ENCODE data around the gene CEP72. TPM values are rescaled to one million over a fixed set of nuclear protein-coding genes. Genes with fewer than 3 reads are reported as not detected.

CEP72 gene
- total RNA-seq, 2 donors from 2014 or later = 4.1 to 8.2 TPM

DNA sequence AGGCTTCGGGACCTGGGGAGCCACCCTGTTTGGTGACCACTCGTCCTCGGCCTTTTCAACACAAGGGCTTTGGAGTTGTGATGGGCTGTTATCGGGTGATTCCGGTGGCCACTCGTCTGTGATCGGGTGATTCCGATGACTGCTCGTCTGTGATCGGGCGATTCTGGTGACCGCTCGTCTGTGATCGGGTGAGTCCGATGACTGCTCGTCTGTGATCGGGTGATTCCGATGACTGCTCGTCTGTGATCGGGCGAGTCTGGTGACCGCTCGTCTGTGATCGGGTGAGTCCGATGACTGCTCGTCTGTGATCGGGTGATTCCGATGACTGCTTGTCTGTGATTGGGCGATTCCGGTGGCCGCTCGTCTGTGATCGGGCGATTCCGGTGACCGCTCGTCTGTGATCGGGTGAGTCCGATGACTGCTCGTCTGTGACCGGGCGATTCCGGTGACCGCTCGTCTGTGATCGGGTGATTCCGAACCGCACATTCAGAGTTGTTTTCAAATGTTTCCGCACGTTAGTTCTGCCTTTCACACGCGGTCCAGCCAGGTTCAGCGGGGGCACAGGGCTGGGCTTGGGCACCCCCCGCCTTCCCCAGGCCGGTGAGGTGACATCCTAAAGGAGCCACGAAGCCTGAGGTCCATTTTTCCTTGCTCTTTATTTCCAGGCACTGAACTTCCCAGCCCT lies 50.8 kb downstream of the CEP72 start:
- ATAC-seq = no peak
- intact Hi-C loops (cut with DNase I, micrococcal nuclease) = no loop called here
- no peak for DNase-seq

DNA sequence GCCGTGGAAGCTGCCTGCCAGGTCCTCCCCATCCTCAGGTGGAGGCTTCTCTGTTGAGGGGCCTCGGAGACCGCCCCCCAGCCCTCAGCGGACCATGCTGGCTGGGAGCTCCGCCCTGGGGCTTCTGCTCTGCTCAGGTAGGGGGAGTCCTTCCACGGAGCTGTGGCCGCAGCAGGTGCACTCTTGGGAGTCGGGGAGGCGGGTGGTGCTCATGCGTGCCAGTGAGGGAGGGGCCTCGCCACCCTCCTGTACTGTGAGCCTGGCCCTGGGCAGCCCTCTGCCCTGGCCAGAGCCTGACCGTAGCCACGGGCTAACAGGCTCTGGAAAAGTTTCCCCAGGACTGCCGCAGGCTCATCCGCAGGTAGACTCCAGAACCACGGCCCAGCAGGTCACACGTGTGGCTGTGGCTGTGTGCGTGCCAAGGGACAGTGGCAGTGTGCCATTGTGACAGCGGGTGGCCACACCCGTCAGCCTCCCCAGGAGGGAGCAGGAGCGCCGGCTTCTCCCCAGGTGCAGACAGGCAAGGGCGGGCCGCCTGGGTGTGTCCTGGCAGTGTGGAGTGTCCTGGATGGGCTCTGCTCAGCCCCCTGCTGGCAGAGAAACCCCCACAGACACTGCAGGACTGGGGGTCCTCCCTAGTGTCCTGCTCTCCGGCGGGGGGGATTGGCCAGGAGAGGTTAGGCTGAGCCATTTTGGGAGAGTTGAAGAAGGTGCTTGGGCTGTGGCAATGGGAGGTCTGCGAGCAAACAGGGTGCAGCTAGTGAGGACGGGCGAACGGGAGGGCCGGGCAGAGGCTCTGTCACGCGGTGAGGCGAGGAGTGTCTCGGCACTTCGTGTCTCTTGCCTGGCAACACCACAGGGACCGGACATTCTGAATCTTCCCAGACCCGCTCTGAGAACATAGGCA lies 51.5 kb downstream of the CEP72 start:
- ATAC-seq (peak; percentile 94), DNase-seq (peak; percentile 86 to 92)
- intact Hi-C loops (cut with DNase I, micrococcal nuclease) = no loop called here

DNA sequence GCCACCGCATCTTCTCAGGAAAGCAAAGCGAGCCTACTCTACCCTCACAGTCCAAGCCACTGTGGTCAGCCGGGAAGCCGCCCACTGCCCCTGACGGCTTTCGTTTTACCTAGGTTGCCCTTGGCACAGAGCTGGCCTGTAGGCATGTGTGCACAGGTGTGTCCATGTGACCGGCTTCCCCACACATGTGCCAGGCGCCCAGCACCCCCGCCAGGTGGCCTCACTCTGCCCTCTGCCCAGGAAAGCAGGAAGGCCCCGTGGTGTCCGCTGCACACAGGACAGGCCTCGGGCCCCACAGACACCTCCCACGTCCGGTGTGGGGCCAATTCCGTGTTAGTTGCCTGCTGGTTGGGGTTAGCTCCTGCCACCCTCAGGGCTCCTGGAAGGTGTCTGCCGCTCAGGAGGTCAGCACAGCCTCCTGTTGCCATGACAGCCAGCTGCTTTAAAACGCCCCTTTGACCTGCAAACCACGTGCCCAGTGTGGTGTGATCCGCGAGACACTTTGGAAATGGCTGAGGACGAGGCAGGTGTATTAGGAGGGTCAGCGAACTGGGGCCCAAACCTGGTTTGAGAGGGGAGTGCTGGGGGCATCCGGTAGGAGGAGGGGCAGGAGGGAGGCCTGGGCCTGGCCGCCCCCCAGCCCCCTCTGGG lies 52.3 kb downstream of the CEP72 start:
- intact Hi-C loops (cut with DNase I, micrococcal nuclease) = no loop called here
- ATAC-seq = peak; percentile 79
- peak; percentile 73 to 85 for DNase-seq

DNA sequence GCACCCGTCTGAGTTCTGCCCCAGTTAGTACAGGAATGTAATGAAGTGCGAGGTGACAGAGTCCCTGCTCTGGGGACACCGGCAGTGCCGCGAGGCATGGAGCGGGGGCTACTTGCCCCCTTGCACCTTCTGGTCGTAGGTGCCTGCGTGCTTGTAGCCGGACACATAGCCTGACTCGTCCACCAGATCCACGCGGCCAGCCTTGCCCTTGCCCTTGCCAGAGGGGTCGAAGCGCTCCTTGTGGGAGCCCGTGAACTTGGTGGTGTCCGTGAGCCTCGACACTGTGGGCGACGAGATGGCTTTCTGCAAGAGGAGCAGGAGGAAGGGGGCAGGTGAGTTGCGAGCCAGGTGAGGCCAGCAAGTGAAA lies 52.8 kb downstream of the CEP72 start:
- intact Hi-C loops (cut with DNase I, micrococcal nuclease) = no loop called here
- no peak for ATAC-seq
- DNase-seq = no peak

DNA sequence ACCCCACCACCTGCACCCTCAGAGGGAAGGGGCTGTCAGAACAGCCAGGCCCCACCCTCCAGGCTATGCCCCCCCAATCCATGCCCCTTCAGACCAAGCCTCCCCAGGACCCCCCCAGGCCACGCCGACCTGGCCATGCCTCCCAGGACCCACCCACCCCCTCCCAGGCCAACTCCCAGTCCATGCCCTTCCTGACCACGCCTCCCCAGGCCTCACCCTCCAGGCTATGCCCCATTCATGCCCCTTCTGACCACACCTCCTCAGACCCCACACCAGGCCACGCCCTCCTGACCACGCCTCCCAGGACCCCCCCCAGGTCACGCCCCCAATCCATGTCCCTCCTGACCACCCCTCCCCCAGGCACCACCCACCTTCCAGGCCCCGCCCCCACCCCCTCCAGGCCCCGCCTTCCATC lies 53.4 kb downstream of the CEP72 start:
- no peak for ATAC-seq
- DNase-seq = no peak
- intact Hi-C loops (cut with DNase I, micrococcal nuclease) = no loop called here

DNA sequence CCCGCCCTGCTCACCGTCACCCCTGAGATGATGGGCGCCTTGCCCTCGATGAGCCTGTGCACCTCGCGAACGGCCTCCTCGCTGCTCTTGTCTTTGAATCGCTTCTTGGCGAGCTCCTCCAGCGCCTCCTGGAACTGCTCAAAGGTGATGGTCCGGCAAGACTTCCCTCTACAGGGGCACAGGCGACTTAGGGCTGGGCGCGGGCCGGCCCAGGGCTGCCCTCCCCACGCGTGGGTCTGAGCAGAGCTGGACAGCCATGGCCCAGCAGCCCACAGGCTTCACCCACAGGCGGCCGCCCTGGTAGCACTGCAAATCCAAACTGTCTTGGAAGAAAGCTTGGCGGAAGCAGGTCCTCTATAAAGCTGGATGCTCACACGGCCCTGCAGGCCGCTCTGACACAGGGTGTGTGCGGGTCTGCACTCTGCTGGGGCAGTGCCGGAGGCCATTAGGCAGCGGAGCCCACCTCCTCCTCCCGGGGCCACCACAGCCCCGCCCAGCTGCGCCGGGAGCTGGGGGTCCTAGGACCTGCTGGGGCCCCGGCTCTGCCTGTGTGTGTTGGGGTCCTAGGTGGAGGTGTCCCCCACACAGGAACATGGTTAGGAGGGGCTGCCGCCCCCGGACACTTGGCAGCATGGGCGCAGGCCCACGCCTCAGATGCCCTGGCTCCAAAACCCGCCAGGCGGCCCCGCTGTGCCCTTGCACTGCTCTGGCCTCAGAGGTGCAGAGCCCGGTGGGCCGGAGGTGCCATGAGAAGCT lies 54.0 kb downstream of the CEP72 start:
- DNase-seq = no peak
- intact Hi-C loops (cut with DNase I, micrococcal nuclease) = no loop called here
- ATAC-seq = no peak

DNA sequence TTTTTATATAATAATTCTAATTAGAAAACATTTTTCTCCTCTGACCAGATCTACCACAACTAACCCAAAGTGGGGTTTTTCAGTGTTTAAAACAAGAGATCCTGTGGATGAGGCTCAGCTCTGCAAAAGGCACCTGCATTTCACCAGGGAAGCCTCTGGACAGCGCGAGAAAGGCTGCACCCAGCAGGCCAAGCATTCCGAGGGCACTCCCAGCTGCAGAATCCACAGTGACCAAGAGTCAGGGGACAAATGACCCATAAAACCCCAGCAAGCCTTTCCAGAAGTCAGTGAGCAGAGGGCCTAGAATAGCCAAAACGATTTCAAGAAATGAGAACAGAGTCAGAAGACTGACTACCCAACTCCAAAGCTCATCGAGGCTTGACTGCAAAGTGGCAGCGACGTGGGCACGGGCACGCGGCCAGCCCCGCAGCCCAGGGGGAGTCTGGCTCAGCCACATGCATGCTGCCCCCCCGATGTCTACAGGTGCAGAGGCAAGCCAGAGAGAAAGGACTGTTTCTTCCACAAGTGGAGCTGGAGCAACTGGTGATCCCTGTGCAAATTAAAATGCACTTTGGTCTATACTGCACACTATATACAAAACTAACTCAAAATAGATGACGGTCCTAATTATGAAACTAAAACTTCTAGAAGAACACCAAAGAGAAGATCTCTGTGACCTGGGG lies 54.8 kb downstream of the CEP72 start:
- intact Hi-C loops (cut with DNase I, micrococcal nuclease) = no loop called here
- DNase-seq (no peak), ATAC-seq (no peak)

DNA sequence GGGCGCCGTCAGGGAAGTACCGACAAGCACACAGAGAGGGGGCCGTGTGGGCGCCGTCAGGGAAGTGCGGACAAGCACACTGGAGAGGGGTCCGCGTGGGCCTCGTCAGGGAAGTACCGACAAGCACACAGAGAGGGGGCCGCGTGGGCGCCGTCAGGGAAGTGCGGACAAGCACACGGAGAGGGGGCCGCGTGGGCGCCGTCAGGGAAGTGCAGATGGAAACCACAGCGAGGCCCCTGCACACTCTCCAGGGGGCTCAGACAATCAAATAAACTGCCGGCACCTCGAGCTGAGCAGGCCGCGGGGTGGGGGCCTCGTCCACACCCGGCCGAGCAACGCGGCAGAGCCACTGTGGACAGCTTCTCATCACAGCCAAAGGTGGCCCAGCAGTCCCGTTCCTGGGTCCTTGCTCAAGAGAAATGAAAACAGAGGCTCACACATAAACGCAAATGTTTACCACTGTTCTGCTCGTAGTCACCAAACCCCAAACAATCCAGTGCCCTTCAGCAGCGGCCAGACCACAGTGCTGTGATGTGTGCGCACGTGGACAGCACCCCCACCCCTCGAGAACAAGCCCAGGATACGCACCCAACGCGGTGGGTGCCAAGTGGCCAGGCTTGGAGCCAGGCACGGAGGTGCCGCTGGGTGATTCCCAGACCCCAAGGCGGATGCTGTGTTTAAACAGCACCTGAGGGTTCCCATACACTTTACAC lies 56.3 kb downstream of the CEP72 start:
- intact Hi-C loops (cut with DNase I, micrococcal nuclease) = no loop called here
- ATAC-seq = no peak
- DNase-seq = no peak

DNA sequence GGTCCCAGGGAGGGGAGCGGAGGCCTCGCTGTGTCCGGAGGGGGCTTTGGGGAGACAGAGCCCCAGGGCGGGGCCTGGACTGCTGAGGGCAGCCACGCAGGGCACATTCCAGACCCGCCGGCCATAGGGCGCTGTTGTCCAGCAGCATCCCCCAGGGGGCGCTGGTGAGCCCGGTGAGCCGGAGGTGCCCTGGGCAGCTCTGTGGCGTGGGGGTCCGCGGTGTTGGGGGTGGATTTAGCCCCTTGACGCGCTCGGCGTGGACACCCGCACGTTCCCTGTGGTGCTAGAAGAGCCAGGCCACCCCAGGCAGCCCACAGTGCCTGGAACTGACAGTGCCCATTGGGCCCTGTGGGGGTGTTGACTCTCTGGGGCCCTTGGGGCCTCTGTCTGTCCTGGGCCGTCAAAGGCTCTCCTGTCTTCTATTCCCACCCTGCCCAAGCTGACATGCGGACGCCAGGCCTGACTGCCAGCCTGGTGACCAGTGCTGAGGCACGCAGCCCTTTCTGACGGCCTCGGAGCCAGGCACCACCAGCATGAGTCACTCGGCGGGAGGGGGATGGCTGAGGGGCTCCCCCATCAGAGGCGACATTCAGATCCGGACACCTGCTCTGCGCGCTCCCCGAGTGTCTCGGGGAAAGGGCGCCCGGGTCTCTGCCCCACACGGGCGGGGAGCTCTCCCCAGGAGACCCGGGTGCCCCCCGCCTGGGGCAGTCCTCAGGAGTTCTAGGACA lies 57.1 kb downstream of the CEP72 start:
- DNase-seq (peak in 1 of 2 donors; percentile 63), ATAC-seq (no peak)
- intact Hi-C loops (cut with DNase I, micrococcal nuclease) = no loop called here

DNA sequence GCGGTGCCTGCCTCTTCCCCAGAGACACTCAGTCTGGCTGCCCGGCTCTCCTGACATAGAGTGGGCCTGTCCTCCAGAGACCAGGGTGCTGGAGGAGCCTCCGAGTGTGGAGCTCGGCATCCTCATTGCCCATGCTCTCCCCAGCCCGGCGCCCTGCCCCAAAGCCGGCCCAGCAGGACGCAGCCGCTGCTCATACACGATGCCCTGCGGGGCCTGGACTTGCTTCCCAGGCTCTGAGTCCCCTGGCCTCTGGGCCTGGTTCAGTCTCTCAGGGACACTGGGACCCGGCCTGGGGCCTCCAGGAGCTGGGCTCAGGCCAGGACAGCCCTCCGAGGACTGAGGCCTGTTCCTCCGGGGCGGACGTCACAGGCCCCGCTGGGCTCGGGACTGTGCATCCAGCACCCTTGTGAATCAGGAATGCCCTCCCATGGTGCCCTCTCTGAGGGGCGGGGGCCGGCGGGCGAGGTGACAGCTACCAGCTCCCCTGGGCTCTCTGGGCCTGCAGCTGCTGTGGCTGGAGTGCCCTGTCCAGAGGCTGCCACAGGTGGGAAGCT lies 57.8 kb downstream of the CEP72 start:
- ATAC-seq = no peak
- intact Hi-C loops (cut with DNase I, micrococcal nuclease) = loop anchor here in 1 of 2 donors (5.0 kb wide), 1 partner anchor 232 kb away; no protein-coding TSS in a partner anchor
- no peak for DNase-seq

DNA sequence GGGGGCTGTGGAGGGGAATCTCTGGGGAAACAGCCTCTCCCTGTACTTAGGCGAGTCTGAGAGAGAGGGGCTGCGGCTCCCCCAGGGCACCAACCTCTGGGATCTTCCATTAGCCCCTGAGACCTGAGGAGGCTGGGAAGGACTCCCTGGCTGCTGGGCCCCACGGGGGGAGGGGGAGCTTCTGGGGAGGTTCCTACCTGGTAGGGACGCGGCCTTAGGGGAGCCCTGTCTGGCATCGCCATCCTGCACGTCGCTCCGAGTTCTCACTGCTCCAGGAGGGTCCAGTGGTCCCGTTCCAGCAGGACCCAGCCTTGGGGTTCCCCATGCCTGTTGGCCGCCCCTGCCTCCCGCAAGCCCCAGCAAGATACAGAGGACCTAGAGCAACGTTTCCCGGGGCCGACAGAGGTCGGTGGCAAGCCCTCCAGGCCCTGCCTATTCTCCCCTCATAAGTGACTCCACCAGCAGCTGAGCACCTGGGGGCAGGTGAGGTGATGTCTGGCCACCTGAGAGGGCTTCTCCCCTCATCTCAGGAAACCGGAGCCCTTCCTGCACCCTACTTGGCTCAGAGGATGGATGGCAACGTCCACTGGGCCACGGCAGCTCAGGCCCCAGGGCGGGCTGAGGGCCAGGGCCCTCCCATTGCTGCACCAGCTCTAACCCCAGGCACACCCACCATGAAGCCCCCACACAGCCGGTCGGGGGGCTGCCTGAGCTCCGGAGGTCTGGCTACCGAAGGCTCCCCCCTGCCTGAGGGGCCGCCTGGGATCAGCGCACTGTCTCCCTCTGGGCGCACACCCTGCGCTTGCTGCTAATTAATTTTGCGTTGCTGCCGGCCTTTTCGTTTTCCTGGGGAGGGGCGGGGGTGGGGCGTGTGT lies 58.5 kb downstream of the CEP72 start:
- ATAC-seq (no peak), DNase-seq (no peak)
- intact Hi-C loops (cut with DNase I, micrococcal nuclease) = loop anchor here in 1 of 2 donors (5.0 kb wide), 1 partner anchor 232 kb away; no protein-coding TSS in a partner anchor

DNA sequence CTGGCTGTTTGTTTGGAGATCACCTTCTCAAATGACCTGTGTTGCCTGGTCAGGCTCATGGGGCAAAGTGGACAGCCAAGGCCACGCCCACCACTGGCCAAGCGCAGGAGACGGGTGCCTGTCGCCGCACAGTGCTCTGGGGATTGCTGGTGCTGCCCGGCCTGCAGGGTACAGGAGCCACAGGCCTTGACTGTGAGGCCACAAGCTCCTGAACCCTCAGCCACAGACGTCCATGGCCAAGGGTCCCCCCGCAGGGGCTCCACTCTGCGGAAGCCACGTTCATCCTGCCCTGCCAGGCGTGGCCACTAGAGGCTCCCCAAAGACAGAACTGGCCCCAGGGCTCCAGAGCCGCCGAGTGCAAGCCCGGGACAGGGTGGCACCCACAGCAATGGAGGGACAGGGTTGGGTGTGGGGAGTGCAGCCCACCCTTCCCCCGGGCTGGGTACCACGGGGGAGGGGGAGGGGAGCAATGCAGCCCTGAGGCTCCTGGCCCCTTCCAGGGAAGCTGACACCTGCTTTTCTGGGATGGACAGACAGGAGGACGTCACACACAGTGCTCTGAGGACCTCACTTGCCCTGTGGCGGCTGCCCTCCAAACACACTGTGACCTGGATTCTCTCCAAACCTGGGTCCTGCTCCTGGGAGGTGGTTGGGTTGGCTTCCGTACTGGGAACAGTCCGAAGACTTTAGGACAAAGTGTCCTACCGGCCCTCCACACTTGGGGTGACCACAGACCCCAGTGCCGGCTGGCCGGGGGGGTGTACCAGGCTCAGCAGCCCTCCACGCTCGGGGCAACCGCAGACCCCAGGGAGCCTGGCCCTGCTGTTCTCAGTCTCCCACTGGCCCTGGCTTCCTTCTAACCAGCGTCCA lies 59.6 kb downstream of the CEP72 start:
- intact Hi-C loops (cut with DNase I, micrococcal nuclease) = loop anchor here in 1 of 2 donors (5.0 kb wide), 1 partner anchor 231 kb away; no protein-coding TSS in a partner anchor
- peak; percentile 72 to 83 for DNase-seq
- ATAC-seq = peak; percentile 85

DNA sequence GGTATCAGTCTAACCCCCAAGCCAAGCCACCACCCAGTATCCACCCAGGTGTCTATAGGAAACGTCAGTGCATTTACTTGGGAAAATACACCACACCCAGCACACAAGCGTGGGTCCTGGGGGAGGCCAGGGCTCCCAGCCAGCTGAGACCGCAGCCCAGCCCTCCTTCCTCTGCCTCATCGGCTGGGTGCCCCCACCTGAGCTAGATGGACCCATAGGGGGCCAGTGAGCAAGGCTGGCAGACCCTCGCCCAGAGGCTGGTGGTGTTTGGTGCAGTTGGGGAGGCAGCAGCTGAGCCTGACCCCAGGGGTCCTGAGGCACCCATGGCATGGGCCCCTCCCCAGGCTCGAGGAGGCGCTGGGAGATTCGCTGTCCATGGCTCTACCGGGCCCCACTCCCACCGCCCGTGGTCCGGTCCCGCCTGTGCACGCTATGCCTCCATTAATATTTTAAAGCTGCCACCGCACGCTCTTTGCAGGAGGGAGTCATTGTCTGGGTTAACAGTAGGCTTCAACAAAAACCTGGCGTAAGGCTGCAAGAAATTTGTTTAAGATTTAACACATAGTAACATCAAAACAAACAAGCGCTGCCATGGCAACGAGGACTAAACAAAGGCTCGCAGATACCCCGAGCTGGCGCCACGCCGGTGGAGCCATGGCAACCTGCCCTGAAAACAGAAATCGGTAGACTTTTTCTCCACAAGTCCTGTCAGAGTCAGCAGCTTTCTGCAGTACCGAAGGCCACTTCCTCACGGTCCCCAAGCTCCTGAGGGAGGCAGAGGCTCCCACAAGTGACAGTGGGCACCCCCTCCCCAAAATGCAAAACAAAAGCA lies 60.4 kb downstream of the CEP72 start:
- DNase-seq = peak; percentile 71 to 79
- intact Hi-C loops (cut with DNase I, micrococcal nuclease) = loop anchor here in 1 of 2 donors (5.0 kb wide), 1 partner anchor 230 kb away; no protein-coding TSS in a partner anchor
- peak; percentile 65 for ATAC-seq
